ENCODE data around the gene TSSK1B.

Gene TSSK1B

DNA sequence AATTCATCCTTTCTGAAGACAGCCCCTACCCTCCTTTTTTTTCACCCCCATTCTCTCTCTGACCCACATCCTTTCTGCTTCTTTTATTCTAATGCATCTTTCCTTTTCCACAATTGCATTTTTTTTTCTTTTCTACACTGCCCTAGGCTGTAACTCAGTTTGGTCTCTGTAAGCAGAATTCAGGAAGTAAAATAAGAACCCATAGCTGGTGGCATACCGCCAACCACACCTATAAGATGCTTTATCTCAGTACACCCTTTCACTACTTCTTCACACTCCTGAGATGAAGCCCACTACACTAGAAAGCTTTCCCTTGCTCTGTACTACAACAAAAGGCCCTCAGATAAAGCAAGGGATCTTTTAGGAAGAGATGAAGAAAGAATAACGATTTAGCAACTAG, 16.1 kb upstream of the TSSK1B start:
- TF ChIP-seq, protein P1, sequence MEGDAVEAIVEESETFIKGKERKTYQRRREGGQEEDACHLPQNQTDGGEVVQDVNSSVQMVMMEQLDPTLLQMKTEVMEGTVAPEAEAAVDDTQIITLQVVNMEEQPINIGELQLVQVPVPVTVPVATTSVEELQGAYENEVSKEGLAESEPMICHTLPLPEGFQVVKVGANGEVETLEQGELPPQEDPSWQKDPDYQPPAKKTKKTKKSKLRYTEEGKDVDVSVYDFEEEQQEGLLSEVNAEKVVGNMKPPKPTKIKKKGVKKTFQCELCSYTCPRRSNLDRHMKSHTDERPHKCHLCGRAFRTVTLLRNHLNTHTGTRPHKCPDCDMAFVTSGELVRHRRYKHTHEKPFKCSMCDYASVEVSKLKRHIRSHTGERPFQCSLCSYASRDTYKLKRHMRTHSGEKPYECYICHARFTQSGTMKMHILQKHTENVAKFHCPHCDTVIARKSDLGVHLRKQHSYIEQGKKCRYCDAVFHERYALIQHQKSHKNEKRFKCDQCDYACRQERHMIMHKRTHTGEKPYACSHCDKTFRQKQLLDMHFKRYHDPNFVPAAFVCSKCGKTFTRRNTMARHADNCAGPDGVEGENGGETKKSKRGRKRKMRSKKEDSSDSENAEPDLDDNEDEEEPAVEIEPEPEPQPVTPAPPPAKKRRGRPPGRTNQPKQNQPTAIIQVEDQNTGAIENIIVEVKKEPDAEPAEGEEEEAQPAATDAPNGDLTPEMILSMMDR (IDR thresholded peaks at IDR 0.05; ENCODE audit: low read depth, low read length): no peak
- no peak for DNase-seq (ENCODE audit: extremely low read depth, low read depth)

DNA sequence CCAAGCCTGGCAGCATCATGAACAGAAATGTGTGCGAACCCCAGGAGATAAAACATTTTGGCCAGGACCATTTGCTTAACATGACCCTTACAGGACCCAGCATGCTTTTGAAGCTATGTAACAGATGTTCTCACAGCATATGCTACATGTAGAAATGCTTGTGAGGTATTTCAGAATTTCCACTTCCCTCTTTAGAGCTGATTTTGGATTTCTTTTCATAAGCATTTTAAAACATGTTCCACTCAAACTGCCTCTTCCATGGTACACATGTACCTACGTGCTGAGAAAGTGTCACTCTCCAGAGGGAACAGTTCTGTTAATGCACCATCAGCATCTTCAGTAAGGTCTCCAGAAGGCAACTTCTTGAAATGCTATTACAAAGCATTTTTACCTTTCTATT, 15.7 kb upstream of the TSSK1B start:
- TF ChIP-seq, protein P1 (IDR thresholded peaks at IDR 0.05; ENCODE audit: low read depth, low read length): no peak
- DNase-seq (ENCODE audit: extremely low read depth, low read depth): no peak

DNA sequence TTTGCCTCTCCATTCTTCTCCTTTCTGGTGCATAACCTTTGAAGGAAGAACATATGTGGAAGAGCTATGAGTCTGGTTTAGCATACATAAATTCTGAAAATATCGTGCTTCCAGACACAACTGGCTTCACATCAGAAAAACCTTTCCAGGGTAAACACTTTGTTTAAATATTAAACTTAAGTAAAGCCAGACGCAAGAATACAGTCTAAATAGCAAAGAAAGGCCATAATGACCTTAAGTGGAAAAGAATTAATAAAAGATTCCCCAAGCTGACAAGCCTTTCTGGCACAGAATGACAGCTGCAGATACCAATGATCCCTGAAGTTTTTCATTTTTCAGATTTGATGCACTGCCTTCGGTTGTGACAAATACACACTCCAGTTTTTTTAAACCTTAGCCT, 13.5 kb upstream of the TSSK1B start:
- DNase-seq (ENCODE audit: extremely low read depth, low read depth): no peak
- TF ChIP-seq, protein P1 (IDR thresholded peaks at IDR 0.05; ENCODE audit: low read depth, low read length): no peak

DNA sequence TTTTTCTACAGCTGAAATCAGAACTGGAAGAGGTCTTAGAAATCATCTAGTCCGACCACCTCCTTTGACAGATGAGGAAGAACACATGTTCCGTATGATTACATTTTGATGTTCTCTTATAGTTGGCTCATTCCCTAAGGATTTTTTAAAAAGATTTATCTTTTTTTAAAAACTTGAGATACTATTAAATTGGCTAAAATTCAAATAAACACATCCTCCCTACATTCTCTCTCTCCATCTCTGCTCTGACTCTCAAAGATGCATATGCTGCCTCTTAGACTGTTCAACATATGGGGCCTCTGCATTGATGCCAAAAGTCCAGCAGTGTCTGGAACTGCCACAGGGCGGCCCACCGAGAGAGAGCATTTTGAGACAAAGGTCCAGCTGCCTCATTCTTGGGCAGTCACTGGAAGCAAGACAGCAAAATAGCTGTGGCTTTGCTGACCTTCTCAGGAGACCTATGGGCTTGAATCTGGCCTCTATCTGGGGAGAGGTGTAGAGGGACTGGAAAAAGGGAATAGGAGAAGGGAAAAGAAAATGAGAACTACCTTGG, 12.8 kb upstream of the TSSK1B start:
- no peak for DNase-seq (ENCODE audit: extremely low read depth, low read depth)
- TF ChIP-seq, protein P1 (IDR thresholded peaks at IDR 0.05; ENCODE audit: low read depth, low read length): no peak

DNA sequence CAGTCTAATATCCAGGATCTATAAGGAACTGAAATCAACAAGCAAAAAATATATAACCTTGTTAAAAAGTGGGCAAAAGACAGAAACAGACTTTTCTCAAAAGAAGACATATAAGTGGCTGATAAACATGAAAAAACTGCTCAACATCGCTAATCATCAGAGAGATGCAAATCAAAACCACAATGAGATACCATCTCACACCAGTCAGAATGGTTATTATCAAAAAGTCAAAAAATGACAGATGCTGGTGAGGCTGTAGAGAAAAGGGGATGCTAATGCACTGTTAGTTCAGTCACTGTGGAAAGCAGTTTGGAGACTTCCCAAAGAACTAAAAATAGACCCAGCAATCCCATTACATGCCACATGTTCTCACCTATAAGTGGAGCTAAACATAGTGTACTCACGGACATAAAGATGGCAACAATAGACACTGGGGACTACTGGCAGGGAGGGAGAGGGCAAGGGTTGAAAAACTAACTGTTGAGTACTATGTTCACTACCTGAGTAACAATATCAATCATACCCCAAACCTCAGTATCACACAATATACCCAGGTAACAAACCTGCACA, 11.7 kb upstream of the TSSK1B start:
- no peak for DNase-seq (ENCODE audit: extremely low read depth, low read depth)
- TF ChIP-seq, protein P1 (IDR thresholded peaks at IDR 0.05; ENCODE audit: low read depth, low read length): no peak

DNA sequence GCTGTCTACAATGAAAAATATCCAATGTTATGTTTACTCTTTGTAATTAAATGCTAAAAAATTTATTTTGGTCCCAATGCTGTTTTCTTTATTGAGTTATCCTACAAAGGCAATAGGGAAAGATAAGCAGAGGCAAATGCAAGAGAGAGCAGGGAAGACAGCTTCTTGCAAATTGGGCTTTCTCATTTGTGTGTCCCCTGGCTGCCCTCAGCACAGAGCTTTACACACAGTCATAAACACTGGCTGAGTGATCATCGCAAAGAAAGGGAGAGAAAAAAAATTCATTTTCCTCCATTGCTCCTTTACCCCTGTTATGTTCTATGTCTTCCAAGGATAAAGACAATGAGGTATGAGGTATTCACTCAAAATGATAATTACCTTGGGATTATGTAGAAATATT, 2.3 kb upstream of the TSSK1B start:
- no peak for DNase-seq (ENCODE audit: extremely low read depth, low read depth)
- TF ChIP-seq, protein P1 (IDR thresholded peaks at IDR 0.05; ENCODE audit: low read depth, low read length): no peak

DNA sequence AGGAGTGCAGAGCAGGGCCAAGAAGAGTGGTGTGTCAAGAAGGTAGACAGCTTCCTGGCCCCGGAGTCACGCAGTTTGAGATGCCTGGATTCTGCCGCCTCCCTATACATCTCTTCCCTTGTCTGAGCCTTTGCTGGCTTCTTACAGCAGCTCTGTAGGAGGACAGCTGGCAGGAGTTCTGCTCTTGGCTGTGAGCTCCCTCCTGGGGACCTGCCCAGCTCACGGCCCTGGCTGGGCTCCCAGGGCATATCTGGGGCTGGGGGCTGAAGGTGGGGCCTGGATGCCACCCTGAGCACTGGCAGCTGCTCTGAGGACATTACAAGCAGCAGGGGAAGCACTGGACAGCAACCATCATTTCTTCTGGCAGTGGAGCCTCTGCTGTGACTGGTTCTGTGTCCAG, 786 bp upstream of the TSSK1B start:
- TF ChIP-seq, protein P1 (IDR thresholded peaks at IDR 0.05; ENCODE audit: low read depth, low read length): no peak
- DNase-seq (ENCODE audit: extremely low read depth, low read depth): no peak

Measured in AG09319 (cell line).